GM18951 (cell line): ENCODE results near the gene SOX4.

Experiments used
- POLR2A ChIP-seq: IDR thresholded peaks from 4 replicates; pipeline ENCODE4 v1.6.1; 2011; ENCODE audit warnings: mild to moderate bottlenecking; ENCODE audit not compliant: insufficient read length, insufficient read depth; ENCODE audit errors: extremely low read depth
- in situ Hi-C: fragments of 300-500 bp; cut with MboI; formaldehyde crosslinking; loops from one replicate; pipeline ENCODE4 v1.12.0; 2022; ENCODE audit warnings: low sequenced_read_pairs, mixed read lengths, inconsistent platforms; ENCODE audit not compliant: unreplicated experiment

SOX4 gene

DNA sequence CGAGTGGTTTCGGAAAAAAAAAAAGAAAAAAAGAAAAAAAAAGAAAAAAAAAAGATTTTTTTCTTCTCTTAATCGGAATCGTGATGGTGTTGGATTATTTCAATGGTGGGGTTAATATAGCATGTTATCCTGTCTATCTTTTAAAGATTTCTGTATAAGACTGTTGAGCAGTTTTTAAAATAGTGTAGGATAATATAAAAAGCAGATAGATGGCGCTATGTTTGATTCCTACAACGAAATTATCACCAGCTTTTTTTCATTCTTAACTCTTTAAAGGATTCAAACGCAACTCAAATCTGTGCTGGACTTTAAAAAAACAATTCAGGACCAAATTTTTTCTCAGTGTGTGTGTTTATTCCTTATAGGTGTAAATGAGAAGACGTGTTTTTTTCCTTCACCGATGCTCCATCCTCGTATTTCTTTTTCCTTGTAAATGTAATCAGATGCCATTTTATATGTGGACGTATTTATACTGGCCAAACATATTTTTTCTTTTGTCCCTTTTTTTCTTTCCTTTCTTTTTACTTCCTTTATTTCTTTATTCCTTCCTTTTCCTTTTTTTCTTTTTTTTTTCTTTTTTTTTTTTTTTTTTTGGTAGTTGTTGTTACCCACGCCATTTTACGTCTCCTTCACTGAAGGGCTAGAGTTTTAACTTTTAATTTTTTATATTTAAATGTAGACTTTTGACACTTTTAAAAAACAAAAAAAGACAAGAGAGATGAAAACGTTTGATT lies 3.6 kb downstream of the SOX4 start:
- in situ Hi-C loops = loop anchor here (25.0 kb wide), 2 partner anchors 385 to 1035 kb away; no protein-coding TSS in a partner anchor
- no peak for TF ChIP-seq POLR2A

DNA sequence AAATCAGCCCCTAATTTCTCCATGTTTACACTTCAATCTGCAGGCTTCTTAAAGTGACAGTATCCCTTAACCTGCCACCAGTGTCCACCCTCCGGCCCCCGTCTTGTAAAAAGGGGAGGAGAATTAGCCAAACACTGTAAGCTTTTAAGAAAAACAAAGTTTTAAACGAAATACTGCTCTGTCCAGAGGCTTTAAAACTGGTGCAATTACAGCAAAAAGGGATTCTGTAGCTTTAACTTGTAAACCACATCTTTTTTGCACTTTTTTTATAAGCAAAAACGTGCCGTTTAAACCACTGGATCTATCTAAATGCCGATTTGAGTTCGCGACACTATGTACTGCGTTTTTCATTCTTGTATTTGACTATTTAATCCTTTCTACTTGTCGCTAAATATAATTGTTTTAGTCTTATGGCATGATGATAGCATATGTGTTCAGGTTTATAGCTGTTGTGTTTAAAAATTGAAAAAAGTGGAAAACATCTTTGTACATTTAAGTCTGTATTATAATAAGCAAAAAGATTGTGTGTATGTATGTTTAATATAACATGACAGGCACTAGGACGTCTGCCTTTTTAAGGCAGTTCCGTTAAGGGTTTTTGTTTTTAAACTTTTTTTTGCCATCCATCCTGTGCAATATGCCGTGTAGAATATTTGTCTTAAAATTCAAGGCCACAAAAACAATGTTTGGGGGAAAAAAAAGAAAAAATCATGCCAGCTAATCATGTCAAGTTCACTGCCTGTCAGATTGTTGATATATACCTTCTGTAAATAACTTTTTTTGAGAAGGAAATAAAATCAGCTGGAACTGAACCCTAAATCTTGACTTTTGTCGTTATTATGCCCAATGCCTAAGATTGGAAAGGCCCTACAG lies 4.5 kb downstream of the SOX4 start:
- no peak for TF ChIP-seq POLR2A
- in situ Hi-C loops = loop anchor here (25.0 kb wide), 2 partner anchors 386 to 1036 kb away; no protein-coding TSS in a partner anchor

DNA sequence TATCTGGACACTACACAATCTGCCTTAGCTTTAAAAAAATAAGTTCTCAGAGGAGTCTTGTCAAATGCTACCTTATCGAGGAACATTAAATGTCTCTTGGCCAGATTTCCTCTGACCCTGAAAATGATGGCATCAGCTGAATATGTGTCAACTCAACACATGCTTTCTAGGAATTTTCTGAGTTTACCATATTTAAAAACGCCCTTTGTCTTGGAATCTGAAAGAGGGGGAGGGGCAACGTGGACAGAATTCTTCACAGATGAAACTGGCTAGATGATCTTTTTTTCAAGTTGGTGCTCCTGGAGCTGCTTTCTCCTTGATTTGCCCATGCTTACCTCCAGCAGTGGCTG lies 5.1 kb downstream of the SOX4 start:
- in situ Hi-C loops = loop anchor here (25.0 kb wide), 2 partner anchors 386 to 1036 kb away; no protein-coding TSS in a partner anchor
- no peak for TF ChIP-seq POLR2A

DNA sequence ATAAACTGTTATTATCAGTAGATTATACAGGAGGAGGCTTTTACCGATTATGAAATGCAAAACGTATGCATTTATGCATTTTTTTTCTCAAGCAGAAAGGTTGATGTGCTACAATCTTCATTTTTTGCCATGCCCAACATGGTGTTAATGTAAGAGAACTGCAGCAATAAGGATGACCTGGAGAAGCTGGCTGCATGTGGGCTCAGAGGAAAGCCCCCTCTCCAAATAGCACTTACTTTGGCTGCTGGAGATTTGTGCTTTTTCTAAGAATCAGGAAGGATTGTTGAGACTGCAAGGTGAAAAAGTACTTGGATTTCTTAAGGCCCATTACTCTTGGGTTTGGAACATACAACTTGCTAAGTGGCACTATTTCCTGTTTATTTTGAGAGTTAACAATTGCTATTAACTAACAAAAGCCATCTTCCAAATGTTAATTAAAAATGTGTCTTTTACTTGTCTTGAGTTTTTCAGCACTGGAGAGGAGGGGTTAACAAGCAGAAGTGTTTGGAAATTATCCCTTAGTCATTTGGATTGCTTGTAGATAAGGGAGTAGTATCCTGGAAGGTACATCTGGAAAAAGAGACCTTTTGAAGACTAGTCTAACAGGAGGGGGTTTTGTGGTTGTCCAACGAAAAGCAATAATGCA lies 5.6 kb downstream of the SOX4 start:
- in situ Hi-C loops = loop anchor here (25.0 kb wide), 2 partner anchors 387 to 1037 kb away; no protein-coding TSS in a partner anchor
- TF ChIP-seq POLR2A = no peak

DNA sequence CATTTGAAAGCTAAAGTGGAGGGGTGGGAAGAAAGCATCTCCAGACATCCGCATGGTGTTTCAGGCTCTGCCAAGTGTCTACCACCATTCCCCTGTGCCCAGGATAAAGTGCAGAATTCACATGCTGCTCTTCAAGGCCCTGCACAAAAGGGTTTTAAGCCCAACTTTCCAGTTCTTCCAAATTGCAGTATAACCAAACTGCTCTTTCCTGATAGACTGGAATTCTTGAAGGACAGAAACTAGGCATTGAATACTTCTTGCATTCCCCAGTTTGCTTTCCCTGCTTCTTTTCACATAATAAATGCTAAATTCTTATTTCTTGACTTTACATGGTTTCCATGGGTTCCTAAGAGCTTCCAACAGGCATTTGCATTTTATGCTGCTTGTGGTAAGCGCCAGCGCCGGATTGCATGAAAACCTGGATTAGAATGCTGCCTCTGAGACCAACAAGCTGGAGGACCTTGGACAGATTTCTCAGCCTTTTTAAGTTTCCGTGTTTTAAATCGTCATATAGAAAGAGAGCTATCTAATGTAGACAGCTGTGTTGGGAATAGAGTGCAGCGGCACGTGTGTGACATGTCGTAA lies 7.9 kb downstream of the SOX4 start:
- in situ Hi-C loops = no loop called here

DNA sequence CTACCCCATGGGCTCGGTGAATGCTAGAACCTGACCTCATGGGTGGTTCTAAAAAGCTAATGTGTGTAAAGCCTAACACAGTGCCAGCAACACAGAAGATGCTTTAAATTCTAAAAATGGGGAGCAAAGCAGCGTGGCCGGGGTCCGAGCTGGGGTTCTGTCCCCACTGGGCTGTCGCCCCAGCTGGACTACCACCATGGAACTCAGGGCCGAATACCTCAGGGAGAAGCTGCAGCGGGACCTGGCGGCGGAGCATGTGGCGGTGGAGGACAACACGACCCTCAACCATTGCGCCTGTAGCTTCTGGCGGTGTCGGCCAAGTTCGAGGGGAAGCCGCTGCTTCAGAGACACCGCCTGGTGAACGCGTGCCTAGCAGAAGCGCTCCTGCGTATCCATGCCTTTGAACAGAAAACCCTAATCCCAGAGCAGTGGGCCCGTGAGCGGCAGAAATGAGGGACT lies 8.4 kb downstream of the SOX4 start:
- in situ Hi-C loops = no loop called here
- TF ChIP-seq POLR2A = no peak

More for the DNA sequence above, 7.9 kb downstream of the SOX4 start:
- TF ChIP-seq POLR2A = no peak

DNA sequence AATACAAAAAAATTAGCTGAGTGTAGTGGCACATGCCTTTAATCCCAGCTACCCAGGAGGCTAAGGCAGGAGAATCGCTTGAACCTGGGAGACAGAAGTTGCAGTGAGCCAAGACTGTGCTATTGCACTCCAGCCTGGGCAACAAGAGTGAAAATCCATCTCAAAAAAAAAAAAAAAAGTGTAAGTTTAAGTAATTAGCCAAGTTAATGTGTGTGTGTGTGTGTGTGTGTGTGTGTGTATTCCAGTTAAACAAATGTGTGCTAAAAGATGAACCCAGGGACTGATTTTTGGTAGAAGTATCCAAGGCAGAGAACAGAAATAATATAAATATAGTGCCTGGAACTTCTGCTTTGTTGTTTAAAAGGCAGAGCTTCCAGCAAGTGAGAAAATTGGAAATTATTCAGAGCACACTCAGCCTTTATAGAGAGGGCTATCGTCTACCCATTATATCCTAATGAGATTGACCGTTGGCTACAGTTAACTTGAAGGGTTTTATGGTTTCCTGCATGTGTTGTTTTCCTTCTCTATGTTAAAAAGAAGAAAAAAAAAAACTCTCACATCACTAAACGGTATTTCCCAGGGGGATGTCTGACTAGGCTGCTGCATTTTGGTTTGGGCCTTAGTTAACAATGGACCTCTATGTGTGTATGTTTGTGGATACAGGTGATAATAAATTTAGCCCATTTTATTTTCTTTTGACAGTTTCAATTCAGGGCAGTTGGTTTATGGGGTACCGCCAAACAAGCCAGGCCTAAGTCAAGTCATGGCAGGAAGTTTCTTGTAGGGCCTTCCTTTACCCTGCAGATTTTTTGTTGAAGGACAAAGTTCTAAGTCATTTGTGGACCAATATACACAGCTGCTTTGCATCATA lies 9.8 kb downstream of the SOX4 start:
- TF ChIP-seq POLR2A = no peak
- in situ Hi-C loops = no loop called here

DNA sequence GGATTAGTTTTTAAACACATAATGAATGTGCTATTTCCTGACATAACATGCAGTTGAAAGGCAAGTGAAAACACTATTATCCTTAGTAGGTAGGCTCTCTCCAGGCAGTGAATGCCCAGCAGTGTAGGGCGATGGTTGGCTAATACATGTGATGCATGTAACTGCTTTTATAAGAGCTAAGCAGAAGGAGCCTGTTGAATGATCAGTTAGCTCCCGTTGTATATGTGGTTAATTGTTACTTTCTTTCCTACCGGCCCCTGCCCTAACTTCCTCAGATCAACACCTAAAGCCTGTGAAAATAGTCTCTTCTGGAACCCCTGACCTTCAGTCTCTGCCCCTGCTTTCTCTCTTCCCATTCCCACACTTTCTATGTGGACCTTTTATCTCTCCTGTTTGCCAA lies 10.5 kb downstream of the SOX4 start:
- in situ Hi-C loops = no loop called here
- TF ChIP-seq POLR2A = no peak

DNA sequence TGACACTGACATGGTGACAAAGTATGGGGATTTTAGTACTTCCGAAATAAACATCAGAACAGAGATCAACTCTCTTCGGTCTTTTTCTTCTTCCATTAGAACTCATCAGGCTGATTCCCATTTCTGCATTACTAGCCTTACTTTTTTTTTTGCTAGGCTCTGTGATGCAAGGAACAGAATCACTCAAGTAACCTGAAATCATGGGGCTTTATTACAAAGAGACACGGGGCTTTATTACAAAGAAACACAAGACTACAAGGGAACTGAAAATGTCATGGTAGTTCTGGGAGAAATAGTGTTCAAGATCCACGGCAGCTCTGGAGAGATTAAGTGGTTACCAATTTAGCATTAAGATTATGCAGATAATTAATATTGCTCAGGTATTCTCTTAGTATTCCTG lies 11.6 kb downstream of the SOX4 start:
- in situ Hi-C loops = no loop called here
- no peak for TF ChIP-seq POLR2A

DNA sequence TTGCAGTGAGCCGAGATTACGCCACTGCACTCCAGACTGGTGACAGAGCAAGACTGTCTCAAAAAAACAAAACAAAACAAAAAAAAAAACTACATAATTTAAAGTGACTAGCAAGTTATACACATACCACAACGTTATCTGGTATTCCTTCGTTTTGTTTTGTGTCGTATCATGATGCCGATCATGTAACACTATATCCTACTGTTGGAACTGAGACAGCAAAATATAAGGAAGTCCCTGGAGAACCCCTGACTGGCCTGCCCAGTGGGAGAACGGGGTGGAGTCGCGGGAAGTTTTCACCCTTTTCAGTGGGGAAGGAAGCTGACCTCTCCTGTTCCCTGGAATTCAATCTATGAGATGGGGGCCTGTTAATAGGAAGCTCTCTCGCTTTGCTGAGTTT lies 15.1 kb downstream of the SOX4 start:
- no peak for TF ChIP-seq POLR2A
- in situ Hi-C loops = no loop called here

DNA sequence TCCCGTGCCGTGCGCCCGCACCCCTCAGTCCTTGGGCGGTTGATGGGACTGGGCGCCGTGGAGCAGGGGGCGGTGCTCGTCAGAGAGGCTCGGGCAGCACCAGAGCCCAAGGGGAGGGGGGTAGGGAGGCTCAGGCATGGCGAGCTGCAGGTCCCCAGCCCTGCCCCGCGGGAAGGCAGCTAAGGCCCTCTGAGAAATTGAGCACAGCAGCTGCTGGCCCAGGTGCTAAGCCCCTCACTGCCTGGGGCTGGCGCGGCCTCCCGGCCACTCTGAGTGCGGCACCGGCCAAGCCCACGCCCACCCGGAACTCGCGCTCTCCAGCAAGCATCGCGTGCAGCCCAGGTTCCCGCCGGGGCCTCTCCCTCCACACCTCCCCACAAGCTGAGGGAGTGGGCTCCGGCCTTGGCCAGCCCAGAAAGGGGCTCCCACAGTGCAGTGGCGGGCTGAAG lies 16.4 kb downstream of the SOX4 start:
- TF ChIP-seq POLR2A = no peak
- in situ Hi-C loops = no loop called here

DNA sequence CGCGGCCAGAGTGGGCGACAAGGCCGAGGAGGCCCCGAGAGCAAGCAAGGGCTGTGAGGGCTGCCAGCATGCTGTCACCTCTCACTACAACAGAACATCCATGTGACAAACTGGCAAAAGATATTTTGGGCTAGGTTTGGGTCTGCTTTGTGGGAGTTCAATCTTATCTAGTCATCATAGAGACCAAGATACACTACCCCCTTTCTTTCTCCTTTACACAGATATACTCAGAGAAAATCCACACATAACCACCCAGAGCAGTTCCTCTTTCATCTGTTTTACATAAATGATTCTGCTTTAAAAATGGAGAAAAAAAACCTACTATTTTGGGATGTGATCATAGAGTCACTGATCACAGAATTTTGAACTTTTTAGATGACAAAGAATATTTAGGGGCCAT lies 16.8 kb downstream of the SOX4 start:
- TF ChIP-seq POLR2A = no peak
- in situ Hi-C loops = no loop called here
